Stomach (tissue), 9 donors: ENCODE results near the gene POLR2M. TPM values are rescaled to one million over a fixed set of nuclear protein-coding genes. Genes with fewer than 3 reads are reported as not detected.

Experiments
- DNase-seq, 2 donors: peaks; one replicate each; pipeline versions ENCODE4 v3.0.0 to v3.0.0-alpha.2; 2013 to 2019
- H3K27ac ChIP-seq, 5 donors: fragments of 200-600 bp in 4 of 5; sonication (generic) in 4 of 5; one replicate each; pipeline ENCODE4 v1.5.1; 2013 to 2019; ENCODE audit warnings: mild to moderate bottlenecking in 1 of 5, moderate library complexity in 1 of 5
- H3K27me3 ChIP-seq, 3 donors: fragments of 200-600 bp; sonication (generic); one replicate each; pipeline ENCODE4 v1.5.1; 2017 to 2019; ENCODE audit warnings: mixed run types in 1 of 3
- H3K36me3 ChIP-seq, 4 donors: fragments of 200-600 bp; sonication (generic); 1 replicate in 3 of 4; 2 replicates in 1 of 4; pipeline ENCODE4 v1.5.1; 2016 to 2019
- H3K4me1 ChIP-seq, 4 donors: fragments of 200-600 bp; sonication (generic); one replicate each; pipeline ENCODE4 v1.5.1; 2016 to 2019
- H3K4me3 ChIP-seq, 4 donors: fragments of 200-600 bp; sonication (generic) in 3 of 4; one replicate each; pipeline ENCODE4 v1.5.1; 2016 to 2019; ENCODE audit warnings: mild to moderate bottlenecking in 1 of 4
- H3K9me3 ChIP-seq, 4 donors: fragments of 200-600 bp; sonication (generic); one replicate each; pipeline ENCODE4 v1.5.1; 2016 to 2019
- CTCF ChIP-seq, 7 experiments: fragments of 450-650 bp in 4 of 7; fragments of 200-600 bp in 3 of 7; sonication (generic) in 3 of 7; IDR thresholded peaks; one replicate each; pipeline ENCODE4 v1.5.1; 2016 to 2019; ENCODE audit warnings: antibody characterized with exemption in 7 of 7, control low read depth in 2 of 7, mild to moderate bottlenecking in 1 of 7
- EP300 ChIP-seq: sonication (generic); formaldehyde crosslinking; IDR thresholded peaks from one replicate; pipeline ENCODE4 v1.6.1; 2017; ENCODE audit warnings: antibody characterized with exemption
- POLR2A ChIP-seq, 4 donors: fragments of 450-650 bp; IDR thresholded peaks; one replicate each; pipeline ENCODE4 v1.6.1; 2016; ENCODE audit warnings: antibody characterized with exemption in 4 of 4, control low read depth in 2 of 4, mild to moderate bottlenecking in 1 of 4, moderate library complexity in 1 of 4
- POLR2AphosphoS5 ChIP-seq, 3 donors: sonication (generic); formaldehyde crosslinking; IDR thresholded peaks; one replicate each; pipeline ENCODE4 v1.6.1; 2016; ENCODE audit warnings: antibody characterized with exemption in 3 of 3
- WGBS, 5 donors: extraction: QIAGEN DNeasy Blood & Tissue Kit in 3 of 5; methylation state at CpG; one replicate each; pipeline versions ENCODE4 v1.1.5 to v1.1.7; 2013 to 2018; 5-methylcytosine and 5-hydroxymethylcytosine counted together
- intact Hi-C: fragments of 100-400 bp; cut with DNase I; formaldehyde crosslinking; loops from one replicate; pipeline ENCODE4 v1.15.1; 2023; ENCODE audit warnings: low total_unique reads
- polyA plus RNA-seq, 3 donors: library from polyadenylated mRNA; stranded (reverse); fragments of 200-250 nt; gene quantifications; one replicate each; pipeline ENCODE4 v1.2.3, GENCODE V29; 2013
- total RNA-seq, 5 donors: library from RNA; depleted of rRNA; stranded (reverse); fragments of >200 nt; gene quantifications; one replicate each; pipeline versions ENCODE4 v1.1.0 to v1.2.3, GENCODE V29; 2014 to 2016
- donor health status: healthy with polysubstance abuse.
- donor health status: Bipolar disorder and iron deficiency.
- donor health status: healthy.

The POLR2M gene
- total and polyA plus RNA-seq, 8 donors, result 41.6 to 1,088 (median 191) TPM

GRCh38 chr15:57704441-57704840, 2.1 kb upstream of the POLR2M start:
- intact Hi-C loops, result no loop called here
- Histone ChIP-seq H3K36me3 (peaks cover 0 to 8% (median 6%) of the 10 kb centered on the region in 4 donors), H3K4me3 (no peak overlapping the region), H3K9me3 (no peaks in the 10 kb centered on the region), H3K27me3 (no peaks in the 10 kb centered on the region), H3K27ac (no peak overlapping the region), H3K4me1 (peaks cover 4 to 28% (median 23%) of the 10 kb centered on the region in 4 donors)
- TF ChIP-seq POLR2AphosphoS5 (IDR thresholded peaks at IDR 0.05) (no peak), EP300 (no peak), CTCF (IDR thresholded peaks at IDR 0.05) (no peak), POLR2A (IDR thresholded peaks at IDR 0.05) (no peak)
- no peak for DNase-seq
- 78 to 94% (median 90%) methylated on average over 3 of the region's 3 CpGs for WGBS, 5 donors

- peak in 1 of 2 donors; percentile 20 for DNase-seq
- no peak for TF ChIP-seq POLR2AphosphoS5 (IDR thresholded peaks at IDR 0.05)
- no peak for TF ChIP-seq EP300
- no peak for TF ChIP-seq CTCF (IDR thresholded peaks at IDR 0.05)
- no peak for TF ChIP-seq POLR2A (IDR thresholded peaks at IDR 0.05)
- H3K9me3 ChIP-seq, result no peaks in the 10 kb centered on the region
- H3K36me3 ChIP-seq, result peaks cover 0 to 21% (median 20%) of the 10 kb centered on the region in 4 donors
- intact Hi-C loops, result no loop called here
- peaks cover 4 to 42% (median 31%) of the 10 kb centered on the region in 4 donors for H3K4me1 ChIP-seq
- no peaks in the 10 kb centered on the region for H3K27me3 ChIP-seq
- peak overlapping the region; percentile 81 to 96 (median 87) for H3K4me3 ChIP-seq
- H3K27ac ChIP-seq, result peak overlapping the region; percentile 91 to 97 (median 94)
- 76 to 82% (median 81%) methylated on average over 12 of the region's 12 CpGs for WGBS, 5 donors
Measured at GRCh38 chr15:57705746-57706404, 639 bp upstream of the POLR2M start.

- intact Hi-C loops, result no loop called here
- Histone ChIP-seq H3K27me3 (no peaks in the 10 kb centered on the region), H3K9me3 (no peaks in the 10 kb centered on the region), H3K27ac (peak overlapping the region in 4 of 5 donors; percentile 94 to 97 (median 94)), H3K4me3 (peak overlapping the region; percentile 81 to 96 (median 87)), H3K36me3 (peaks cover 18 to 43% (median 41%) of the 10 kb centered on the region in 4 donors), H3K4me1 (peaks cover 4 to 51% (median 33%) of the 10 kb centered on the region in 4 donors)
- TF ChIP-seq POLR2A (IDR thresholded peaks at IDR 0.05) (no peak), POLR2AphosphoS5 (IDR thresholded peaks at IDR 0.05) (no peak), CTCF (IDR thresholded peaks at IDR 0.05) (no peak), EP300 (no peak)
- DNase-seq, result peak in 1 of 2 donors; percentile 50
- 35 to 49% (median 46%) methylated on average over 4 of the region's 4 CpGs for WGBS, 5 donors
Measured at GRCh38 chr15:57708047-57708446, 1.5 kb downstream of the POLR2M start.

- Histone ChIP-seq H3K9me3 (no peaks in the 10 kb centered on the region), H3K4me1 (peaks cover 0 to 4% (median 0%) of the 10 kb centered on the region in 4 donors), H3K27ac (no peak overlapping the region), H3K27me3 (no peaks in the 10 kb centered on the region), H3K36me3 (peaks cover 23 to 59% (median 40%) of the 10 kb centered on the region in 4 donors), H3K4me3 (no peak overlapping the region)
- no peak for TF ChIP-seq CTCF (IDR thresholded peaks at IDR 0.05)
- TF ChIP-seq POLR2A (IDR thresholded peaks at IDR 0.05), result no peak
- no peak for TF ChIP-seq POLR2AphosphoS5 (IDR thresholded peaks at IDR 0.05)
- 87 to 95% (median 92%) methylated on average over 2 of the region's 2 CpGs for WGBS, 5 donors
- no peak for DNase-seq
- intact Hi-C loops, result no loop called here
Measured at GRCh38 chr15:57718309-57718708, 11.8 kb downstream of the POLR2M start.
